Midbrain (tissue), 1 donor: ENCODE results near the gene OR2J2.
"Not testable (repeated sequence)": the region's sequence is repeated elsewhere in the genome, so short reads cannot be mapped to it uniquely, and the experiment has no call there.

Experiments used
- DNase-seq: peaks from one replicate; lab custom pipeline; 2025; lab: John Stamatoyannopoulos, UW

OR2J2 gene

GRCh38 chr6:29170607-29171006, at the start of gene OR2J2:
TSS of gene OR2J2 (plus strand) at chr6:29170907. CDS start at chr6:29173636, 2,729 bp downstream.
- not testable (repeated sequence) for DNase-seq

- no peak for DNase-seq
Observed at GRCh38 chr6:29129326-29130012, 41.2 kb upstream of the OR2J2 start.

- DNase-seq, result no peak
Observed at GRCh38 chr6:29130644-29131043, 40.1 kb upstream of the OR2J2 start.

GRCh38 chr6:29131691-29132090, 39.0 kb upstream of the OR2J2 start:
- no peak for DNase-seq

- no peak for DNase-seq
Observed at GRCh38 chr6:29137724-29138123, 33.0 kb upstream of the OR2J2 start.

GRCh38 chr6:29141606-29142005, 29.1 kb upstream of the OR2J2 start:
- no peak for DNase-seq

GRCh38 chr6:29142309-29142708, 28.4 kb upstream of the OR2J2 start:
- DNase-seq, result no peak

GRCh38 chr6:29146179-29146578, 24.5 kb upstream of the OR2J2 start:
- no peak for DNase-seq

GRCh38 chr6:29147074-29147473, 23.6 kb upstream of the OR2J2 start:
- no peak for DNase-seq

GRCh38 chr6:29149444-29149843, 21.3 kb upstream of the OR2J2 start:
- DNase-seq, result not testable (repeated sequence)

- no peak for DNase-seq
Observed at GRCh38 chr6:29153083-29153482, 17.6 kb upstream of the OR2J2 start.

GRCh38 chr6:29155182-29155581, 15.5 kb upstream of the OR2J2 start:
- DNase-seq, result not testable (repeated sequence)

GRCh38 chr6:29159922-29160321, 10.8 kb upstream of the OR2J2 start:
- not testable (repeated sequence) for DNase-seq

GRCh38 chr6:29165571-29165970, 5.1 kb upstream of the OR2J2 start:
- DNase-seq, result not testable (repeated sequence)

- DNase-seq, result no peak
Observed at GRCh38 chr6:29171736-29172135, 1.0 kb downstream of the OR2J2 start.

- no peak for DNase-seq
Observed at GRCh38 chr6:29183594-29183993, 12.9 kb downstream of the OR2J2 start.

GRCh38 chr6:29188659-29189058, 18.0 kb downstream of the OR2J2 start:
- not testable (repeated sequence) for DNase-seq

GRCh38 chr6:29200767-29201662, 30.3 kb downstream of the OR2J2 start:
- no peak for DNase-seq

- no peak for DNase-seq
Observed at GRCh38 chr6:29201966-29202365, 31.3 kb downstream of the OR2J2 start.

GRCh38 chr6:29211488-29211887, 40.8 kb downstream of the OR2J2 start:
- no peak for DNase-seq

- DNase-seq, result no peak
Observed at GRCh38 chr6:29216528-29216927, 45.8 kb downstream of the OR2J2 start.

- DNase-seq, result not testable (repeated sequence)
Observed at GRCh38 chr6:29217242-29217641, 46.5 kb downstream of the OR2J2 start.

- DNase-seq, result not testable (repeated sequence)
Observed at GRCh38 chr6:29218056-29218455, 47.3 kb downstream of the OR2J2 start.
